Measurements from ENCODE around the gene CDC25B. TPM values are rescaled to one million over a fixed set of nuclear protein-coding genes. Genes with fewer than 3 reads are reported as not detected.

Gene CDC25B
- total and polyA plus RNA-seq, 2 of the 13 experiments (the other 11 are each of a cell fraction or from before 2014, with no cell fraction given): 14.5 to 19.4 TPM

GRCh38 chr20:3846378-3846739 lies 50.2 kb downstream of the CDC25B start (continued):
- TF ChIP-seq ZNF776 (CRISPR knock-in tag; IDR thresholded peaks at IDR 0.05): 0 out of 2 replicates have a peak, but pooled peaks have one; percentile 8
- TF ChIP-seq KAT2B (IDR thresholded peaks at IDR 0.05; ENCODE audit: borderline replicate concordance, low read depth, low read length): no peak
- TF ChIP-seq ZNF768 (CRISPR knock-in tag; IDR thresholded peaks at IDR 0.05): no peak
- no peak for TF ChIP-seq FOXA1 (IDR thresholded peaks at IDR 0.05)
- no peak for TF ChIP-seq FOXA1 (CRISPR knock-in tag; IDR thresholded peaks at IDR 0.05)
- TF ChIP-seq, protein P1, sequence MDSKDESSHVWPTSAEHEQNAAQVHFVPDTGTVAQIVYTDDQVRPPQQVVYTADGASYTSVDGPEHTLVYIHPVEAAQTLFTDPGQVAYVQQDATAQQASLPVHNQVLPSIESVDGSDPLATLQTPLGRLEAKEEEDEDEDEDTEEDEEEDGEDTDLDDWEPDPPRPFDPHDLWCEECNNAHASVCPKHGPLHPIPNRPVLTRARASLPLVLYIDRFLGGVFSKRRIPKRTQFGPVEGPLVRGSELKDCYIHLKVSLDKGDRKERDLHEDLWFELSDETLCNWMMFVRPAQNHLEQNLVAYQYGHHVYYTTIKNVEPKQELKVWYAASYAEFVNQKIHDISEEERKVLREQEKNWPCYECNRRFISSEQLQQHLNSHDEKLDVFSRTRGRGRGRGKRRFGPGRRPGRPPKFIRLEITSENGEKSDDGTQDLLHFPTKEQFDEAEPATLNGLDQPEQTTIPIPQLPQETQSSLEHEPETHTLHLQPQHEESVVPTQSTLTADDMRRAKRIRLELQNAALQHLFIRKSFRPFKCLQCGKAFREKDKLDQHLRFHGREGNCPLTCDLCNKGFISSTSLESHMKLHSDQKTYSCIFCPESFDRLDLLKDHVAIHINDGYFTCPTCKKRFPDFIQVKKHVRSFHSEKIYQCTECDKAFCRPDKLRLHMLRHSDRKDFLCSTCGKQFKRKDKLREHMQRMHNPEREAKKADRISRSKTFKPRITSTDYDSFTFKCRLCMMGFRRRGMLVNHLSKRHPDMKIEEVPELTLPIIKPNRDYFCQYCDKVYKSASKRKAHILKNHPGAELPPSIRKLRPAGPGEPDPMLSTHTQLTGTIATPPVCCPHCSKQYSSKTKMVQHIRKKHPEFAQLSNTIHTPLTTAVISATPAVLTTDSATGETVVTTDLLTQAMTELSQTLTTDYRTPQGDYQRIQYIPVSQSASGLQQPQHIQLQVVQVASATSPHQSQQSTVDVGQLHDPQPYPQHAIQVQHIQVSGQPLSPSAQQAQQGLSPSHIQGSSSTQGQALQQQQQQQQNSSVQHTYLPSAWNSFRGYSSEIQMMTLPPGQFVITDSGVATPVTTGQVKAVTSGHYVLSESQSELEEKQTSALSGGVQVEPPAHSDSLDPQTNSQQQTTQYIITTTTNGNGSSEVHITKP (CRISPR knock-in tag; IDR thresholded peaks at IDR 0.05; ENCODE audit: low read depth): no peak
- TF ChIP-seq, protein P2, sequence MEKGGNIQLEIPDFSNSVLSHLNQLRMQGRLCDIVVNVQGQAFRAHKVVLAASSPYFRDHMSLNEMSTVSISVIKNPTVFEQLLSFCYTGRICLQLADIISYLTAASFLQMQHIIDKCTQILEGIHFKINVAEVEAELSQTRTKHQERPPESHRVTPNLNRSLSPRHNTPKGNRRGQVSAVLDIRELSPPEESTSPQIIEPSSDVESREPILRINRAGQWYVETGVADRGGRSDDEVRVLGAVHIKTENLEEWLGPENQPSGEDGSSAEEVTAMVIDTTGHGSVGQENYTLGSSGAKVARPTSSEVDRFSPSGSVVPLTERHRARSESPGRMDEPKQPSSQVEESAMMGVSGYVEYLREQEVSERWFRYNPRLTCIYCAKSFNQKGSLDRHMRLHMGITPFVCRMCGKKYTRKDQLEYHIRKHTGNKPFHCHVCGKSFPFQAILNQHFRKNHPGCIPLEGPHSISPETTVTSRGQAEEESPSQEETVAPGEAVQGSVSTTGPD (CRISPR knock-in tag; IDR thresholded peaks at IDR 0.05): peak; percentile 53; the same call in 1 of the 2 replicates
- TF ChIP-seq XBP1 (CRISPR knock-in tag; IDR thresholded peaks at IDR 0.05): peak; percentile 88
- TF ChIP-seq, protein P3, sequence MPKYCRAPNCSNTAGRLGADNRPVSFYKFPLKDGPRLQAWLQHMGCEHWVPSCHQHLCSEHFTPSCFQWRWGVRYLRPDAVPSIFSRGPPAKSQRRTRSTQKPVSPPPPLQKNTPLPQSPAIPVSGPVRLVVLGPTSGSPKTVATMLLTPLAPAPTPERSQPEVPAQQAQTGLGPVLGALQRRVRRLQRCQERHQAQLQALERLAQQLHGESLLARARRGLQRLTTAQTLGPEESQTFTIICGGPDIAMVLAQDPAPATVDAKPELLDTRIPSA (CRISPR knock-in tag; IDR thresholded peaks at IDR 0.05; ENCODE audit: borderline replicate concordance): no peak
- TF ChIP-seq ZNF747 (CRISPR knock-in tag; IDR thresholded peaks at IDR 0.05; ENCODE audit: borderline replicate concordance): no peak
- no peak for TF ChIP-seq ZNF546 (CRISPR knock-in tag; conservative IDR thresholded peaks at IDR 0.05)
- no peak for TF ChIP-seq ZBTB44 (CRISPR knock-in tag; IDR thresholded peaks at IDR 0.05)
- no peak for TF ChIP-seq ZNF24 (IDR thresholded peaks at IDR 0.05)
- TF ChIP-seq RFX3 (CRISPR knock-in tag; IDR thresholded peaks at IDR 0.05): no peak

Measured in HepG2 (cell line).